Tibial artery (tissue), 4 donors: ENCODE data around the gene INF2.

Experiments used
- DNase-seq, 2 donors: peaks; one replicate each; pipeline ENCODE4 v3.0.0-alpha.2; 2019
- H3K27ac ChIP-seq, 2 donors: fragments of 200-600 bp; sonication (generic) in 1 of 2; 1 replicate in 1 of 2; 2 replicates in 1 of 2; pipeline ENCODE4 v1.5.1; 2018 to 2019; ENCODE audit warnings: mild to moderate bottlenecking in 1 of 2
- H3K27me3 ChIP-seq, 2 donors: fragments of 200-600 bp; sonication (generic) in 1 of 2; one replicate each; pipeline versions ENCODE4 v1.5.1 to v1.6.0; 2016 to 2019
- H3K36me3 ChIP-seq, 3 donors: fragments of 200-600 bp; sonication (generic) in 2 of 3; one replicate each; pipeline ENCODE4 v1.5.1; 2016 to 2019; ENCODE audit warnings: mild to moderate bottlenecking in 2 of 3
- H3K4me1 ChIP-seq, 4 donors: fragments of 200-600 bp; sonication (generic) in 2 of 4; 1 replicate in 3 of 4; 2 replicates in 1 of 4; pipeline ENCODE4 v1.5.1; 2016 to 2019
- H3K4me3 ChIP-seq, 2 donors: fragments of 200-600 bp; sonication (generic) in 1 of 2; 1 replicate in 1 of 2; 2 replicates in 1 of 2; pipeline ENCODE4 v1.5.1; 2018 to 2019; ENCODE audit warnings: mild to moderate bottlenecking in 2 of 2
- H3K9me3 ChIP-seq, 3 donors: fragments of 200-600 bp; sonication (generic) in 1 of 3; one replicate each; pipeline ENCODE4 v1.5.1; 2016 to 2019
- CTCF ChIP-seq, 2 experiments: fragments of 200-600 bp in 1 of 2; fragments of 450-650 bp in 1 of 2; IDR thresholded peaks; one replicate each; pipeline ENCODE4 v1.5.1; 2017 to 2019; ENCODE audit warnings: antibody characterized with exemption in 2 of 2, mild to moderate bottlenecking in 1 of 2, moderate library complexity in 1 of 2
- intact Hi-C: fragments of 100-400 bp; cut with DNase I; formaldehyde crosslinking; loops from one replicate; pipeline ENCODE4 v1.15.0; 2023; ENCODE audit warnings: low total_unique reads

The INF2 gene

GRCh38 chr14:104708606-104709268 lies 19.3 kb downstream of the INF2 start:
- peaks cover 0 to 8% (median 4%) of the 10 kb centered on the region in 4 donors for H3K4me1 ChIP-seq
- H3K36me3 ChIP-seq: peaks cover 58 to 80% (median 77%) of the 10 kb centered on the region in 3 donors
- H3K27ac ChIP-seq: peak overlapping the region; percentile 54 to 55
- peak; percentile 58 to 86 for DNase-seq
- no peak overlapping the region for H3K4me3 ChIP-seq
- peak; percentile 96 to 98 for TF ChIP-seq CTCF (IDR thresholded peaks at IDR 0.05)
- intact Hi-C loops: loop anchor here (1.0 to 5.0 kb wide), 2 partner anchors 41 to 58 kb away; no protein-coding TSS in a partner anchor
- H3K27me3 ChIP-seq: no peaks in the 10 kb centered on the region
- H3K9me3 ChIP-seq: no peaks in the 10 kb centered on the region

- Histone ChIP-seq H3K4me1 (peaks cover 0 to 8% (median 4%) of the 10 kb centered on the region in 4 donors), H3K27ac (peak overlapping the region; percentile 54 to 55), H3K4me3 (no peak overlapping the region), H3K27me3 (no peaks in the 10 kb centered on the region), H3K36me3 (peaks cover 66 to 80% (median 77%) of the 10 kb centered on the region in 3 donors), H3K9me3 (no peaks in the 10 kb centered on the region)
- no peak for TF ChIP-seq CTCF (IDR thresholded peaks at IDR 0.05)
- intact Hi-C loops: loop anchor here (5.0 kb wide), 1 partner anchor 42 kb away; no protein-coding TSS in a partner anchor
- DNase-seq: no peak
These were observed 20.1 kb downstream of the INF2 start for GRCh38 chr14:104709387-104710039.

DNA sequence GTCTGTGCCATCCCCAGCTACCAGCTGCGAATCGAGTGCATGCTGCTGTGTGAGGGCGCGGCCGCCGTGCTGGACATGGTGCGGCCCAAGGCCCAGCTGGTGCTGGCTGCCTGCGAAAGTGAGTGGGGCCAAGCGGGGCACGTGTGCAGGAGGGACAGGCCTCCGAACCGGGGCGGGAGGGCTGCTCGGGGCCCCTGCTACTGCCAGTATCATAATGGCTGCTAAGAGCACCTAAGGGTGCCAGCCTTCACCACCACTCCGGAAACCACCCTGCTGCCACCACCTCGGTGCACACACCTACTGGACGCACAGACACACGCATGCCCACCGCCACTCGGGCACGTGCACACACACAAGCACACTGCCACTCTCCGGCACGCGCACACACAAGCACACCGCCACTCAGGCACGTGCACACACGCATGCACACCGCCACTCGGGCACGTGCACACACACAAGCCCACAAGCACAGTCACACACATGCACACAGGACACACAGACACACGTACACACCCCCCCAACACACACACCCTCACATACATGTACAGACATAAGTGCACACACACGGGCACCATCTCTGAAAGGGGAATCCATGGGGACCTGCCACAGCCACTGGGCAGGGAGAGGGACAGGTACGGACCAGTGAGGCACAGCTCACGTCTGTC lies 20.8 kb downstream of the INF2 start:
- Histone ChIP-seq H3K36me3 (peaks cover 69 to 80% (median 79%) of the 10 kb centered on the region in 3 donors), H3K4me1 (peaks cover 0 to 8% (median 4%) of the 10 kb centered on the region in 4 donors), H3K27me3 (no peaks in the 10 kb centered on the region), H3K4me3 (no peak overlapping the region), H3K9me3 (no peaks in the 10 kb centered on the region), H3K27ac (peak overlapping the region in 1 of 2 donors; percentile 54)
- intact Hi-C loops: no loop called here
- no peak for DNase-seq
- no peak for TF ChIP-seq CTCF (IDR thresholded peaks at IDR 0.05)

GRCh38 chr14:104712881-104713734 lies 23.7 kb downstream of the INF2 start:
- no peak for TF ChIP-seq CTCF (IDR thresholded peaks at IDR 0.05)
- no peak for DNase-seq
- H3K36me3 ChIP-seq: peaks cover 73 to 88% (median 82%) of the 10 kb centered on the region in 3 donors

DNA sequence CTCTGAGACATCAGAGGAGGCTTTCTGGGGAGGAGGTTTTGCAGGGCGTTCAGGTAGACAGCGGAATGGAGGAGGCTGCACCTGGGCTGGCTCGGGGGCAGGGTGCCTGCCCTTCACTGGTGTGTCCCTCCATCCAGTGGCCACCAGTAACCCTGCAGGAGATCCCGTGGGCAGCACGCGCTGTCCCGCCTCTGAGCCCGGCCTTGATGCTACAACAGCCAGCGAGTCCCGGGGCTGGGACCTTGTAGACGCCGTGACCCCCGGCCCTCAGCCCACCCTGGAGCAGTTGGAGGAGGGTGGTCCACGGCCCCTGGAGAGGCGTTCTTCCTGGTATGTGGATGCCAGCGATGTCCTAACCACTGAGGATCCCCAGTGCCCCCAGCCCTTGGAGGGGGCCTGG lies 24.6 kb downstream of the INF2 start:
- H3K4me1 ChIP-seq: peaks cover 0 to 2% (median 0%) of the 10 kb centered on the region in 4 donors
- no peak overlapping the region for H3K4me3 ChIP-seq
- H3K36me3 ChIP-seq: peaks cover 73 to 97% (median 88%) of the 10 kb centered on the region in 3 donors
- H3K9me3 ChIP-seq: no peaks in the 10 kb centered on the region
- no peaks in the 10 kb centered on the region for H3K27me3 ChIP-seq
- intact Hi-C loops: no loop called here
- no peak for DNase-seq
- H3K27ac ChIP-seq: no peak overlapping the region
- TF ChIP-seq CTCF (IDR thresholded peaks at IDR 0.05): no peak

More at GRCh38 chr14:104712881-104713734, 23.7 kb downstream of the INF2 start:
- H3K27ac ChIP-seq: peak overlapping the region in 1 of 2 donors; percentile 5
- peaks cover 0 to 8% (median 4%) of the 10 kb centered on the region in 4 donors for H3K4me1 ChIP-seq
- H3K27me3 ChIP-seq: no peaks in the 10 kb centered on the region
- H3K9me3 ChIP-seq: no peaks in the 10 kb centered on the region
- intact Hi-C loops: no loop called here
- H3K4me3 ChIP-seq: no peak overlapping the region
